Measurements from ENCODE around the gene OTOS. TPM values are rescaled to one million over a fixed set of nuclear protein-coding genes. Genes with fewer than 3 reads are reported as not detected.

The OTOS gene
- total RNA-seq, 1 donor from 2014 or later, result 0.41 TPM

DNA sequence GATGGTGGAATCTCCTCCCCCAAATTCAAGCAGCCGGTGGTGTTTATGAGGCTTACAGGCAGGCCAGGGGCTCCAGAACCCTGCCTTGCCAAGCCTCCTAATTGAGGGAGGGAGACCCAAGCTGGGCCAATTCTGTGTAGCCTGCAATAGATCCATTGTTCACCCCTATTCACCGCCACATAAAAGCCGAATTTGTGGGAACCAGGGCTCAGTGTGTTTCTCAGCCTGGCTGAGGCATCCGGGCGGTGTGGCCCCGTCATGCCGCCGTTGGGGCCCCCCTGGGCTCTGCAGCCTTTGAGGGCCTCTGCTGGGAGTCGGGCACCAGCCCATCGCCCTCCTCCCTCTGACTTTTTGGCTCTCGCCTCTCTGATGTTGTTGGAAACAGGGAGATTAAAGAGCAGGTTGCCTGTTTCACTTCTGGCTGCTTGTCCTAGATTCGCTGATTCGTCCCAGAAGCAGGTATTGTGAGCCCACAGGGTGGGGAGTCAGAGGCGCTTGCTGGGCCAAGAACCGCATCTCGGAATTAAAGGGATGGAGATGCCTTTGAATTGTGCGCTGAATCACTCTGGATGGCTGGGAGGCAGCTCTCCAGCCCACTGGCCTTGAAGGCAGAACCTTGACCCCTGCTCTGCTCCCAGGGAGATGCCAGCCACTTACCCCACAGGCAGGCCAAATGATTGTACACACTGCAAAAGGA is 14.7 kb upstream of the OTOS start:
- no peak for FAIRE-seq
- no peak for DNase-seq (ENCODE audit: low spot score in 2 of 2)

DNA sequence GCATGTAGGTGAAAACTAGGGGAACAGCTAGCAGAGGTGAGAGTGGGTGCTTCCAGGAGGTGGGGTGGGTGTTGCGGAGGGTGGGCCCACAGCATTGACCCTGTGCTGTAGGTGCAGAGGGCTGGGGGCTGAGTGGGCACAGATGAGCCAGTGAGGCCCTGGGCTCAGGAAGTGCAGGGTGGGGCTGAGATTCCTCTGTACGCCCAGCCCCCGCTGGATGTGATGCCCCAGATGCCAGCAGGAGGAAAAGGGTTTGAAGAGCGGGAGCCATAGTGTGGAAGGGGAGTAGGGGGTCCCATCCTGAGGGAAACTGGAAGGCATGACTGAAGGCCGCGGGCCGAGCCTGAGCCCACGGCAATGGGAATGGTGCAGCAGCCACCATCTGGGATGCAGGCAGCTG is 14.1 kb upstream of the OTOS start:
- FAIRE-seq (no peak), DNase-seq (ENCODE audit: low spot score in 2 of 2) (no peak)

DNA sequence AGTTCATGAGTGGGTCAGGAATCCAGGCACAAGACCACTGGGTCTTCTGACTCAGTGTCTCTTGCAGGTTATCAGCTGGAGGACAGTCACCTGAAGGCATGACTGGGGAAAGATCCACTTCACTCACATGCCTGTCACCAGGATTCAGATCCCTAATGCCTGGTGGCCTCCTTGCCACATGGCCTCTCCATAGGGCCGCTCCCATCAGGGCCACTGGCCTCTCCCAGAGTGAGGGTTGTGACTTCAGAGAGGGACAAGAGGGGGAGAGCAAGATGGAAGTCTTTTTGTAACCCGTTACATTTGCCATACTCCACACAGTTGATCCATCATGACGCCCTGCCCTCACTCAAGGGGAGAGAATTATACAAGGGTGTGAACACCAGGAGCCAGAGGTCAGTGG is 13.0 kb upstream of the OTOS start:
- no peak for FAIRE-seq
- no peak for DNase-seq (ENCODE audit: low spot score in 2 of 2)

DNA sequence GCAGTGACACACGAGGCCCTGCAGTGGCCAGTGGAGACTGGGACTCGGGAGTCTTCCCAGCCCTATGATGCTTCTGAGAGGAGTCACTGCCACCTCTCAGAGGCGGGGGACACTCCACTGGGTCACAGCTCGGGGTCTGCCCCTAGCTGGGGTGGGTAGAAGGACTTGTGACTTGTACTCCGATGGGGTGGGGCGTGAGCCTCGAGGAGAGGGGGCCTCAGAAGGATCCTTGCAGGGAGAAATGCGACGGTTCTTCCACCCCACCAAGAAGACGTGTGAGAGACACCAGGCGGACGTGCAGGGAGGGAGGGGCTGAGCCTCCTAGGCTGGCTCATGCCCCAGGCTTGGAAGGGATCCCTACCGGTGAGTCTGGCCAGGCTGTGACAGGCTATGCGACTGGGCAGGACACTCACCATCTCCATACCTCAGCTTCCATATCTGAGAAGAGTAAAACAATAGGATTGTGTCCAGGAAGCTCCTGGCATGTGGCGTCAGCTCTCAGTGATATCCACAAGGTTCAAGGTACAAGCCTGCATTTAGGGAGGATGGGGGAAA is 11.1 kb upstream of the OTOS start:
- DNase-seq (ENCODE audit: low spot score in 2 of 2) (no peak), FAIRE-seq (no peak)

DNA sequence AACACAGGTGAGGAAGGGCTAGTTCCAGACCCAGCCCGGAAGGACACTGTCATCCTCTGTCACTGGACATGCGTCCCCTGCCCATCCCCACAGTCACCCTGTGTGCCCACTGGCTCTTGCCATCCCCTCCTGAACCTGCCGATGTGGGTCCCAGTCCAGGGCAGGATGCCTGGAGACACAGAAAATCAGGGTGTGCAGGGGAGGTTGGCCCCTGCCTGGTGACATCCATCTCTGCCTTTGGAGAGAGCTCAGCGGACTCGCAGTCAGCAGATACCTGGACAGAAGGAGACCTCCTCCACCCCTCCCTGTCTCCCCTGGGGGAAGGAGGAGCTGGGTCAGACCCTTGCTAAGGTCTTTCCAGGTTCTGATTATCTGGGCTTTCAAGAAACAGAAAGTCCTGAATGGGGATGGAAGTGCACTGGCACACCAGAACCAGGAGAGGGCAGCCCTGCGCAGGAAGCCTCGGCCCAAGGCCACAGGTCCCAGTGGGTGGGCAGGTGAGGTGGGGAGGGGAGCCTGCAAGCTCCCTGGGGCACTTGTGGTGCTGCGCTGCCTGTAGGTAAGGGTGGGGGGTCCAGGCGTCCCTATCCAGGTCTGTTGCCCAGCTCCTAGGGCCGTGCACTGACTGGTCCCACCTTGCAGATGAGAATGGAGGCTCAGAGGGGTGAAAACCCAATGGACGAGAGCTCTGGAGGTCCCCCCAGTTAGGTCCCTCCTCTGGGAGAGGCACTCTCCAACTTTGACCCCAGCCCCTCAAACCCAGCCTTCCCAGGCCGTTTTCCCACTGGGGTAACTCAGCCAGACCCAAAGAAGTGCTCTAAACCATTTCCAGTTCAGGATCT is 9.7 kb upstream of the OTOS start:
- DNase-seq (ENCODE audit: low spot score in 2 of 2) (peak; percentile 62 to 80), FAIRE-seq (no peak)

DNA sequence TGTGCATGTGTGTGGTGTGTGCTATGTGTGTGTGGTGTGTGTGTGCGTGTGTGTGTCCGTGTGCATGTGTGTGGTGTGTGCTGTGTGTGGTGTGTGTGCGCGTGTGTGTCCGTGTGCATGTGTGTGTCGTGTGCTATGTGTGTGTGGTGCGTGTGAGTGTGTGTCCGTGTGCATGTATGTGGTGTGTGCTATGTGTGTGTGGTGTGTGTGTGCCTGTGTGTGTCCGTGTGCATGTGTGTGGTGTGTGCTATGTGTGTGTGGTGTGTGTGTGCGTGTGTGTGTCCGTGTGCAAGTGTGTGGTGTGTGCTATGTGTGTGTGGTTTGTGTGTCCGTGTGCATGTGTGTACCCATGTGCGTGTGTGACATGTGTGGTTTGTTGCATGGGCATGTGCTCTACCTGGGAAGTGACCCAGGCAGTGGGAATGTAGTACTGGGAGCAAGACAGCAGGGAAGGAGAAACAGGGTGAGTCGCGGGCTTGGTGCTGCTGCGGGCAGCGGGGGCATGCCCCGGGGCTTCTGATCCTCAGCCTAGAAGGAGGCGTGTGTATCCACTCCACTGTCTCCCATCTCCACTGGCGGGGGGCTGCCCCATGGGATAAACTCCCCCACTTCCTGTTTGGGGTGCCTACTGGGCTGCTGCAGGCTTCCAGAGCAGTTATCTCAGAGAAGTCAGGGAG is 7.6 kb upstream of the OTOS start:
- FAIRE-seq (no peak), DNase-seq (ENCODE audit: low spot score in 2 of 2) (no peak)

DNA sequence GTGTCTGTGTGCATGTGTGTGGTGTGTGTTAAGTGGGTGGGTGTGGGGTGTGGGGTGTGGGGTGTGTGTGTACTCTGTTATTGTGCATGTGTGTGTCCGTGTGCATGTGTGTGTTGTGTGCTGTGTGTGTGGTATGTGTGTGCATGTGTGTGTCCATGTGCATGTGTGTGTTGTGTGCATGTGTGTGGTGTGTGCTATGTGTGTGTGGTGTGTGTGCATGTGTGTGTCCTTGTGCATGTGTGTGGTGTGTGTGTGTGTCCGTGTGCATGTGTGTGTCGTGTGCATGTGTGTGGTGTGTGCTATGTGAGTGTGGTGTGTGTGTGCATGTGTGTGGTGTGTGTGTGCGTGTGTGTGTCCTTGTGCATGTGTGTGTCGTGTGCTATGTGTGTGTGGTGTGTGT is 6.9 kb upstream of the OTOS start:
- no peak for FAIRE-seq
- DNase-seq (ENCODE audit: low spot score in 2 of 2), result no peak

DNA sequence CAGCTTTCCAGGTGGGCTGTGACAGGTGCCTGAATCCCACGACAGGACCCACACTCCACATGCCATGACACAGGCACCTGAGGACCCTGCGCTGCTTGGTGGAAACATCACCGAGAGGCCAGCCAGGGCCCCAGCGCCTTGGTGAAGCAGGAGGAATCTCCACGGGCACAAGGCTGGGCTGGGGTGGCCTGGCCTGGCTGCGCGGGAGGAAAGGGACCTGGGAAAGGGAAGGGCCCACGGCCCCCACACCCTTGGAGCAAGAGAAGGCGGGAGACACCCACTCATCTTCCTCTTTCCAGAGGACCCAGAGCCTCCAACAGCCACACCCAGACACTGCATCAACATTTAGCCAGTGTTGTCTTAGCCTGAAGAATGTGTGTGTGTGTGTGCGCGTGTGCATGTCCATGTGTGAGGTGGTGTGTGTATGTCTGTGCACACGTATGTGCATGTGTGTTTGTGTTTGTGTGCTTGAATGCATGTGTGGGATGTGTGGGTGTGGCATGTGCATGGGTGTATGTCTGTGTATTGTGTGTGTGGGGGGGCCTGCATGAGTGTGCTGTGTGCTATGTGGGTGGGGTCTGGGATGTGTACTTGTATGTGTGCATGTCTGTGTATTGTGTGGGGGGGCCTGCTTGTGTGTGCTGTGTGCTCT is 6.3 kb upstream of the OTOS start:
- FAIRE-seq, result no peak
- no peak for DNase-seq (ENCODE audit: low spot score in 2 of 2)

DNA sequence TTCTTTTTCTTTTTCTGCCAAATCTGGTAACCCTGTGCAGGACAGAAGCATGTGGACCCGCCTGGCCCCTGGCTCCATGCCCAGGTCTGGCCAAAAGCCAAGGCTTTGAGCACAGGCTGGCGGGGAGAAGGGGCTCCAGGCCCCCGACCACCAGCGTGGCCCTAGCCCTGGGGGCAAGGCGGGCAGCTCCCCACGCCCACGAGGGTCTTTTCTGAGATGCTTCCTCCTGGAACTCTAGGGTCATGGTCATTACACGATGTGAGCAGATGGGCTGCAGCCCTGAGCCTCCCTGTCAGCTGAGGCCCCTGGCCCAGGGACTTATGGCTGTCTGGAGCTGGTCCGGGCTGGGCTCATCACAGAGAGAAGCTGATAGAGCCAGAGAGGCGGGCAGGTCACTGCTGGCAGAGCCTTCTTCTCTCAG is 5.7 kb upstream of the OTOS start:
- FAIRE-seq, result no peak
- no peak for DNase-seq (ENCODE audit: low spot score in 2 of 2)

DNA sequence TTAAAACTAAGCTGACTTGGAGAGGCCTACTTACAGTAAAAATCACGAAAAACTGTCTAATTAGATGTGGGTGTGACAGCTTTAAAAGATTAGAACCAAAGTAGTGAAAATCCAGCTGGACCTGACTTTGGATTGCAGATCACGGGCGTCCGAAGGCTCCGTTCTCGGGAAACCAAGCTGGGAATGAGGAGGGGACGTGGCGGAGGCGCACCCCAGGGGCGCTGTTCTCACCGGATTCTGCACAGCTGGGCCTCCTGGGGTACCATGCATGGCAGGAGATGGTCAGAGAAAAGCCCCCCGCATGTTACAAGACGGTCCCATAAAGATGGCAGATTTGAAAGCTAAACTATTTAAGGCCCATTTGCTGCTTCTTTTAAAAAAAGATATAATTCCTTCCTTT is 5.0 kb upstream of the OTOS start:
- FAIRE-seq, result no peak
- DNase-seq (ENCODE audit: low spot score in 2 of 2), result no peak

DNA sequence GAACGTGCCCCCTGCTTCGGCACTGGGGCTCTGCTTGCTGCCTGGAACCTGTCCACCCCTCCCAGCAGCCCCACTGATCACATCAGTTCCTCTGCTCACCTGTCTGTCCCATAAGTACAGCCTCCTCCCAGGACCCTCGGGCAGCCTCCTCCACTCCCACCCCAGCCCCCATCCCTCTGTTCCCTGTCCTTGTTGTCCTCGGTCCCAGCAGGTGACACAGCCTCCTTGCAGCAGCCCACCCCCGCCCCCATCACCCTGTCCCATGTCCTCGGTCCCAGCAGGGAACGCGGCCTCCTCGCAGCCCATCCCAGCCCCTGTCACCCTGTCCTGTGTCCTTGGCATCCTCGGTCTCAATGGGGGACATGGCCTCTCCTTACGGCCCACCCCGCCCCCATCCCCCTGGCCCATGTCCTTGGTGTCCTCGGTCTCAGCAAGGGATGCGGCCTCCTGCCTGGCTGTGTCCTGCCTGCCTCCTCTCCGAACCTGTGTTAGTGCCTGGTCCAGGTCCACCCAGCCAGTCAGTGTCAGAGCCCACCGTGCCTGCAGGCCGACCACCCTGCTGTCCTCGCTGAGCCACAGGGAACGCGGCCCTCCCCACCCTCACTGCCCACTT is 4.3 kb upstream of the OTOS start:
- DNase-seq (ENCODE audit: low spot score in 2 of 2) (no peak), FAIRE-seq (no peak)

DNA sequence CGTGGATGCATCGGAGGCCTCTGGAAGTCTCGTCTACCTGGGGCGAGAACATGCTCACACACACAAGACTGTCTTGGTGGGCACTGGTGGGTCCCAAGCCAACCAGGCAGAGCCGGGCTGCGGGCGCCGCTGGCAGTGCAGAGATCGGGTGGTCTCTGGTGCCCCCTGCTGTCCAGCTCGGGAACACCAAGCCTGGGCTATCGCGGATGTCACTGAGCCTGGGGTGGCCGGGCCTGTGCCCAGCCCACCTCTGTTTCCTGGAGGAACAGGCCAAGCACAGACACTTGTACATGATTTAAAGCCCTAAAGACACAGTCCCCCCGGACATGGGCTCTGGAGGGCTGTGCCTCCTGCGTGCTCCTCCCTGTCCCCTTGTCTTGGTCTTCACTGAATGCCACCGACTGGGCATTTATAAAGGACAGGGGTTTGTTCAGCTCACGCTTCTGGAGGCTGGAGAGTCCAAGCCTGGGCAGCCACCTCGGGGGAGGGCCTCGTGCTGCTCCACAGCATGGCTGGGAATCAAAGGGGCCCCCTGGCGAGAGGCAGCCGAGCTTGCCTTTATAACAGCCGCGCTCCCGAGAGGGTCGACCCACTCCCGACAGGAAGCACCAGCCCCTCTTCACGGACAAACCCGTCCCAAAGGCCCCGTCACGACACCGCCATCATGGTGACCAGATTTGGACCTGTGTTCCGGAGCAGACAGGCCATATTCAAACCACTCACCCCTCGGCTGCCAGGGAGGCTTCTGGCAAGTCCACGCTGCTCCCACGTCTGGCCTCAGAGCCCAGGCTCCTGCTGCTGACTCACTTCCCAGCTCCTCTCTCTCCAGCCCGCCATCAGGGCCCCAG is 3.6 kb upstream of the OTOS start:
- DNase-seq (ENCODE audit: low spot score in 2 of 2) (peak; percentile 84 to 93), FAIRE-seq (no peak)

DNA sequence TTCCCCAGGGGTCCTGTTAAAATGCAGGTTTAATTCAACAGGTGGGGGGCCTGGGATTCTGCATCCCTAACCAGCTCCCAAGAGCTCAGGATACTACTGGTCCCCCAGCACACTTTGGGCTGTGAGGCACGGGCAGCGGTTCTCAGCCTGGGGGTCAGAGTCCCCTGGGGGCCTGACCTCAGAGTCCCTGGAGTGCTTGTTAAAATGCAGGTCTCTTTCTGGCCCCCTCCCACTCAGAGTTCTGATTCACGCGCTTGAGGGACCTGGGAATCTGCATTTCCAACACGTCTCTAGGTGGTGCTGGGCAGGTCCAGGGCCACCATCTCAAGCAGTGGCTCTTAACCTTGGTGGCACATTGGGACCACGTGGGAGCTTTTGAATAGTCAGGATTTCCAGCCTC is 2.8 kb upstream of the OTOS start:
- FAIRE-seq (no peak), DNase-seq (ENCODE audit: low spot score in 2 of 2) (no peak)

DNA sequence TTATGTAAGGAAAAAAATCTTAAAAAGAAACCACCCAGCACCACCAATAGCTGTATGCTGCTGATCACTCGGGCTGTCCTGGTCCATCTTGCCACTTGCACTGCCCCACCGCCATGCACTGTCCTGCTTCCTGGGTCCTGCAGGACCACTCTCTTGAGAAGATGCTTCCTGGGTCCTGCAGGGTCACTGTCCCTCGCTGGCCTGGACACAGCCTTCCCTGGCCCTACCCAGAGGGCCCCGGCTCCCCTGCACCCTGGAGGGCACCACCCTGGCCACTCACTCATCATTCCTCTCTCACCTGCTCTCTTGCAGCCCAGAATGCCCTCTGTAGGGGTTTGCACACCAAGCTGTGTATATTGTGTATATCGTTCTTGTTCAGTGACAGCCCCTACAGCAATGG is 2.4 kb upstream of the OTOS start:
- FAIRE-seq, result no peak
- no peak for DNase-seq (ENCODE audit: low spot score in 2 of 2)

DNA sequence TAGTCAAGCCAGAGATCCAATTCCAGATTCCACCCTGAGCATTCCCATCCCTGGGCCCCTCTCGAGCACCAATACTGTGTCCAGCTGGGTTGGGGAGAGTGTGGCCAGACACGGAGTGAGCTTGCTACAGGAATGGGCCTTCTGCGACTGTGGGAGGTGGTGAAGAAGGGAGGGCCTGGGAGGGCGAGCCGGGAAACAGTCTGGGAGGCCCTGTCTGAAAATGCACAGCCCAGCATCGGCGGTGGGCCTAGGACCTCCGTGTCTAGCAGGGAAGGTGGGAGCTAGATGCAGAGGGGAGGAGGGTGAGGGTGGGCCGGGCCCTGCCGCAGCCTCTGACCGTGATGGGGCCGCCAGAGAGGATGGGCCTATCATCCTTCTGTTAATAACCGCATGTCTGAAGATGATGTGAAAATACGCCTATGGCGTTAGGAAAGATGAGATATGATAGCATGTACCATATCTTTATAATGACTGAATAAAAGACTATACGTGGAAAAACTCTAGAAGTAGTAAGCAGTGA is 1.9 kb upstream of the OTOS start:
- DNase-seq (ENCODE audit: low spot score in 2 of 2), result no peak
- no peak for FAIRE-seq

DNA sequence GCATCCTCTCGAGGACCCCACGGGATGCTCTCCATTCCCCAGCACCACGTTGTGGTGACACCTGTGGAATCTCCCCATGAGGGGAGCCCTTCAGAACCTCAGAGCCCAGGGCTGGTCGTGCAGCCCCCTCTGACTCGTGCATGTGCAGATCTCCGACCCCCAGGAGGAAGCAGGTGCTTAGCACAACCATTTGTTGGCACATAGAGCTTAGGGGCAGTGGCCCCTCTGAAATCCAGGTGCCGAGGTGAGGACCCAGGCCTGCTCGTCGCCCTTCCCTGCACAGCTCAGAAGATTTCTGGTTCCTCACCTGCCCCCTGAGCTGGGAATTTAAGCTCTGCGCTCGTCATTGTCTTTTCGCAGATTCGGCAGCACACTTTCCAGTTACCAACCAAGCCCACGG is 1.3 kb upstream of the OTOS start:
- FAIRE-seq (no peak), DNase-seq (ENCODE audit: low spot score in 2 of 2) (no peak)

DNA sequence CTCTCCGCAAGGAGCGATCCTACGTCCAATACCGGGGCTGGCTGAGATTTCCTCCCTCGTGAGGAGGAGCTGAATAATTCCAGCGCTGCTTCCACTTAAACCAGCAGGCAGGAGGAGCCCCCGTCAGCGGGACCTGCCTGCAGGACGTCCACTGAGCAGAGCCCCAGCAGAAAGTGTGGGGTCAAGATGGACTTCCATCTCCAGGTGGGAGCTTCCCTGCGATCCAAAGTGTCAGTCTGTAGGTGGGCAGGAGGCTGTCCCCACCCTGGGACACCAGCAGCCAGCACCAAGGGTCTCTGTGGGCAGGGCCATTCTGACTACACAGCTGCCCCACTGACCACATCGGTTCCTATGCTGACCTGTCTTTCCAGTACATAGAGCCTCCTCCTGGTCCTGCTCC is 462 bp upstream of the OTOS start:
- DNase-seq (ENCODE audit: low spot score in 2 of 2) (no peak), FAIRE-seq (no peak)

DNA sequence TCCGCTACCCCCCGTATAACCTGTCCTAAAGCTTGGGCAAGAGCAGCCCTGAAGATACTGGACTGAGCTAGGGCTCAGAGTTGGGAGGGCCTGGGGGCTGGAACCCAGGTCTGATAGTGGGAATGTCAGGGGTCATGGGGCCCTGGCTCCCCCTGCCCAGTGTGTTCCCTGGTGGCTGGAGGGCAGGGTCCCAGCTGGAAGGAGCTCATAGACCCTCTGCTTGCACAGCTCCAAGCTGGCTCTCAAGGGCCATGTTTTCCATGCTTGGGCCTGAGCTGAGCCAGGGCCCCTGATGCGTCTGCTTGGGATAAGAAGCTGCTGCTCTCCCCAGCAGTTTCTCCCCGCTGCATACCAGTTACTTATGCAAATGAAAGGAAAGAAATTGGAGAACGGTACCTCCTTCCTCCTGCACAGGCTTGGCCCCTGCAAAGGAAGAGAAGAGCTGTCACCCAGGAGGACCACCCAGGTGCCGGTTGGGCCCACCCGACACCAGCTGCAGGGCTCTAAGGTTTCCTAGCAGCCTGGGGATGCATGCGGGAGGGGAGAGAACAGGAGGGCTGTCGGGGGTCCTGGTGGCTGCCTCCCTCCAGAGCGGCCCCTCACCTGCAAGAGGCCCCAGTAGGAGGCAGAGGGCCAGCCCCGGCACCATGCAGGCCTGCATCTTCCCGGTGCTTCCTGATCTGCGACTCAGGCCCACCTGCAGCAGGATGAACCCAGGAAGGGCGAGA is 628 bp downstream of the OTOS start:
- DNase-seq (ENCODE audit: low spot score in 2 of 2) (no peak), FAIRE-seq (no peak)

All from frontal cortex (tissue), 4 donors.